KMS-11 (cell line): ENCODE data around the gene POU5F2.

ENCODE experiments used
- H2AFZ ChIP-seq: fragments of 200-600 bp; sonication (generic); 2 replicates; pipeline ENCODE4 v1.6.1; 2016; ENCODE audit warnings: antibody characterized with exemption, mixed run types, low read depth
- H3K27ac ChIP-seq: fragments of 200-600 bp; sonication (generic); 2 replicates; pipeline ENCODE4 v1.6.1; 2016; ENCODE audit warnings: mild to moderate bottlenecking, mixed run types
- H3K27me3 ChIP-seq: fragments of 200-600 bp; sonication (generic); 2 replicates; pipeline ENCODE4 v1.6.1; 2017; ENCODE audit warnings: mild to moderate bottlenecking, low read depth, mixed run types, moderate library complexity; ENCODE audit not compliant: insufficient read depth
- H3K36me3 ChIP-seq: fragments of 200-600 bp; sonication (generic); 2 replicates; pipeline ENCODE4 v1.6.1; 2017; ENCODE audit warnings: mild to moderate bottlenecking, mixed run types; ENCODE audit not compliant: insufficient read depth
- H3K4me1 ChIP-seq: fragments of 200-600 bp; sonication (generic); 2 replicates; pipeline ENCODE4 v1.6.1; 2016; ENCODE audit warnings: mild to moderate bottlenecking, low read depth, mixed run types; ENCODE audit not compliant: poor library complexity, severe bottlenecking
- H3K4me2 ChIP-seq: fragments of 200-600 bp; sonication (generic); 2 replicates; pipeline ENCODE4 v1.7.0; 2016; ENCODE audit warnings: mild to moderate bottlenecking, mixed run types
- H3K4me3 ChIP-seq: fragments of 200-600 bp; sonication (generic); IDR thresholded peaks from 2 replicates; pipeline ENCODE4 v1.6.1; 2017; ENCODE audit warnings: low read depth, low read length, mixed read lengths; ENCODE audit not compliant: insufficient read depth
- H3K79me2 ChIP-seq: fragments of 200-600 bp; sonication (generic); 2 replicates; pipeline ENCODE4 v1.6.1; 2016; ENCODE audit warnings: low read depth, mixed run types; ENCODE audit not compliant: insufficient read depth
- H3K9ac ChIP-seq: fragments of 200-600 bp; sonication (generic); 2 replicates; pipeline ENCODE4 v1.6.1; 2016; ENCODE audit warnings: mild to moderate bottlenecking, mixed run types
- H4K20me1 ChIP-seq: fragments of 200-600 bp; sonication (generic); 2 replicates; pipeline ENCODE4 v1.6.1; 2016; ENCODE audit warnings: mild to moderate bottlenecking, mixed run types; ENCODE audit not compliant: insufficient read depth
- CTCF ChIP-seq: fragments of 200-600 bp; sonication (generic); conservative IDR thresholded peaks from 2 replicates; pipeline ENCODE4 v1.6.1; 2017; ENCODE audit warnings: low read depth, mild to moderate bottlenecking, antibody characterized with exemption, low read length, moderate library complexity, mixed read lengths

Gene POU5F2

DNA sequence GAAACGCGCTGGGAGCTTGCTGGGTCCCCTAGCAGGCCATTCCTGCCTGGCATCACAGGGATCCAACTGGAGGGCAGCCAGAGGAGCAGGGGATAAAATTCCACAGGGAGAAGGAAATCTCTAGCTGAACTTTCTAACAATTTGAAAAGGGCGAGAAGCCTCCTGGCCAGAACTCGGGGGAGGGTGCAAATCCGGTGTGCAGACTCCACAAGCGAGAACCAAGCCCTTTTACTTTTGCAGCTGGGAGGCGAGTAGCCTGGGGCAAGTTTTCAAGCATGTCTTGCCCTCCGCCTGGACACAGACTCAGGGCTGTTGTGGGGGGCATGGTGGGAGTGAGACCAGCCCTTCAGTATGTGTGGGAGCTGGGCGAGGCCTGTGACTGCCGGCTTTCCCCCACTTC, 14.3 kb upstream of the POU5F2 start:
- Histone ChIP-seq H3K4me3 (no peak overlapping the region), H3K4me2 (no peak overlapping the region), H3K4me1 (no peaks in the 10 kb centered on the region), H3K27ac (no peak overlapping the region), H2AFZ (no peak overlapping the region), H3K36me3 (no peaks in the 10 kb centered on the region), H3K27me3 (no peaks in the 10 kb centered on the region), H3K9ac (no peak overlapping the region), H4K20me1 (no peaks in the 10 kb centered on the region), H3K79me2 (no peaks in the 10 kb centered on the region)
- no peak for TF ChIP-seq CTCF

DNA sequence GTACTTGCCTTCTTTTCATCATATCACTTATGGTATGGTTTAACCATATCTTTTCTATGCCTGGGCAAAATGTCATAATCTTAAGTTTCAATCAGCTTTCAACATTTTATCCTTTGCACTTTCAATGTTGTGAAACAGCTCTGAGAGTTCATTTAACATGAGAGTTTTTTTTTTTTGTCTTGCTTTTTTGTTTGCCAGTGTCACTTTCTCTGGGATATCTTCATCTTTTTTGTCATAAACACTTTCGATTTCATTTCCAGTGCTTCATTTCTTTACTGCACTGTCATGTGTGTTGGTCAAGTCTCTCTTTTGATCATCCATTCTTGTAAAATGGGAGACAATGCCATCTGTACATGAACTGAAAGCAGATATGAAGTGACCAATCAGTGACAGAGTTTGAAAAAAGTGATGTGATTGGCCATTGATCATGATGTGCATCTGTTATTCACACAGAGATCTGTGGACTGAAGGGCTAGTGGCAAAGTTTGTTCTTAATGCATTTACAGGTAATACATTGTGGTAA, 7.5 kb upstream of the POU5F2 start:
- H3K79me2 ChIP-seq = no peaks in the 10 kb centered on the region
- H2AFZ ChIP-seq = no peak overlapping the region
- TF ChIP-seq CTCF = no peak
- no peak overlapping the region for H3K4me3 ChIP-seq
- no peaks in the 10 kb centered on the region for H3K27me3 ChIP-seq
- H3K27ac ChIP-seq = no peak overlapping the region
- peaks cover 14% of the 10 kb centered on the region for H3K4me1 ChIP-seq
- H3K4me2 ChIP-seq = no peak overlapping the region
- no peak overlapping the region for H3K9ac ChIP-seq
- no peaks in the 10 kb centered on the region for H3K36me3 ChIP-seq
- no peaks in the 10 kb centered on the region for H4K20me1 ChIP-seq

DNA sequence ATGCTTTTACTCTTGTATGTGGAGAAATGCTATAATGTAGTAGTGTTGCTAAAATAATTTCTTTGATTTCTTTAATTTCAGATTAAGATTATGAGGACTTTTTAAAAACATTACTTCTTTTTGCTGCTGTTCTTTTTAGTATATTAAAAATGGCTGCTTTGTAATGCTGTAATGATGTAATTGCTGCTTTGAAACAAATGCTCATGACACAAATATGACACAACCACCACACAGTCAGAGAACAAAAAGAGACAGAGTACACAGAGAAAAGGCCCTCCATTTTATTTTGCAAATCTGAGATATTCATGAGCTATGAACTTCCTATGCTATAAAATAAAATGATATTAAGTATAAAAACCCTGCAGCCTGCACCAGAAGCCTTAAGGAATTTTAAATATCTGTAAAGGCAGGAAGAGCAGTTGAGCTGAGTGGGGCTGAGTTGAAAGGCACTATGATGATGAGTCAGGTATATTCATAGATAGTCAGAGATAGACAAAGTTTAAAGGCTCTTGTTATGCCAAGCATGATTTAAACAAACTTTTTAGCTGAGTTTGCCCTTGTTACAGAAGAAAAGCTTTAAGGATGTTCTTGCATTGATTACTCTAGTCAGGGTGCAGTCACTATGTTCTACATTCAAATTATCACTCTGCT, 5.1 kb upstream of the POU5F2 start:
- H2AFZ ChIP-seq = no peak overlapping the region
- TF ChIP-seq CTCF = no peak
- no peaks in the 10 kb centered on the region for H3K79me2 ChIP-seq
- H3K36me3 ChIP-seq = no peaks in the 10 kb centered on the region
- no peak overlapping the region for H3K9ac ChIP-seq
- H3K4me1 ChIP-seq = peaks cover 14% of the 10 kb centered on the region
- H3K27ac ChIP-seq = no peak overlapping the region
- H3K4me3 ChIP-seq = no peak overlapping the region
- H4K20me1 ChIP-seq = no peaks in the 10 kb centered on the region
- H3K4me2 ChIP-seq = no peak overlapping the region
- no peaks in the 10 kb centered on the region for H3K27me3 ChIP-seq

- no peaks in the 10 kb centered on the region for H3K27me3 ChIP-seq
- no peaks in the 10 kb centered on the region for H3K36me3 ChIP-seq
- no peaks in the 10 kb centered on the region for H4K20me1 ChIP-seq
- H3K4me3 ChIP-seq = no peak overlapping the region
- H3K9ac ChIP-seq = no peak overlapping the region
- no peak overlapping the region for H3K4me2 ChIP-seq
- no peaks in the 10 kb centered on the region for H3K79me2 ChIP-seq
- no peak for TF ChIP-seq CTCF
- no peaks in the 10 kb centered on the region for H3K4me1 ChIP-seq
- H2AFZ ChIP-seq = no peak overlapping the region
- H3K27ac ChIP-seq = no peak overlapping the region
Observed at GRCh38 chr5:93736284-93736683, 5.1 kb downstream of the POU5F2 start.
